Loucy (cell line): Measurements from ENCODE around the gene CREB1.

Experiments
- H2AFZ ChIP-seq: fragments of 200-600 bp; sonication (generic); 2 replicates; pipeline ENCODE4 v1.6.0; 2016; ENCODE audit warnings: antibody characterized with exemption, mild to moderate bottlenecking, low read length, moderate library complexity
- H3F3A ChIP-seq: fragments of 200-600 bp; 2 replicates; pipeline ENCODE4 v1.6.0; 2016; ENCODE audit warnings: antibody characterized with exemption, low read depth, mild to moderate bottlenecking
- H3K27me3 ChIP-seq: fragments of 200-600 bp; sonication (generic); 2 replicates; pipeline ENCODE4 v1.6.1; 2014; ENCODE audit warnings: low read length, mild to moderate bottlenecking; ENCODE audit not compliant: insufficient read depth, poor library complexity, severe bottlenecking
- H3K36me3 ChIP-seq: fragments of 200-600 bp; sonication (generic); 2 replicates; pipeline ENCODE4 v1.6.1; 2016; ENCODE audit warnings: low read length; ENCODE audit not compliant: insufficient read depth
- H3K4me1 ChIP-seq: fragments of 200-600 bp; sonication (generic); 2 replicates; pipeline ENCODE4 v1.5.1; 2014; ENCODE audit warnings: low read length, mild to moderate bottlenecking; ENCODE audit not compliant: insufficient read depth, poor library complexity, severe bottlenecking
- H3K4me2 ChIP-seq: fragments of 200-600 bp; sonication (generic); 2 replicates; pipeline ENCODE4 v1.6.0; 2014; ENCODE audit warnings: antibody characterized with exemption, low read length, low read depth, mild to moderate bottlenecking; ENCODE audit not compliant: poor library complexity, severe bottlenecking
- H3K4me3 ChIP-seq: fragments of 200-600 bp; sonication (generic); 2 replicates; pipeline ENCODE4 v1.5.1; 2014; ENCODE audit warnings: low read length, mild to moderate bottlenecking, mixed read lengths; ENCODE audit not compliant: poor library complexity, severe bottlenecking
- H3K79me2 ChIP-seq: fragments of 200-600 bp; sonication (generic); 2 replicates; pipeline ENCODE4 v1.6.1; 2014; ENCODE audit warnings: low read length; ENCODE audit not compliant: insufficient read depth
- H3K9ac ChIP-seq: fragments of 200-600 bp; sonication (generic); 2 replicates; pipeline ENCODE4 v1.6.0; 2014; ENCODE audit warnings: mild to moderate bottlenecking, low read depth, low read length, moderate library complexity; ENCODE audit not compliant: poor library complexity, severe bottlenecking
- H3K9me2 ChIP-seq: fragments of 200-600 bp; sonication (generic); replicated peaks from 2 replicates; pipeline ENCODE4 v1.6.1; 2016; ENCODE audit warnings: low read depth, low read length, mixed read lengths
- H3K9me3 ChIP-seq: fragments of 200-600 bp; sonication (generic); 2 replicates; pipeline ENCODE4 v1.6.1; 2014; ENCODE audit warnings: mild to moderate bottlenecking, antibody characterized with exemption, low read length, low read depth; ENCODE audit not compliant: insufficient read depth
- H4K20me1 ChIP-seq: fragments of 200-600 bp; sonication (generic); 2 replicates; pipeline ENCODE4 v1.6.0; 2014; ENCODE audit warnings: antibody characterized with exemption, low read length, mild to moderate bottlenecking; ENCODE audit not compliant: insufficient read depth, poor library complexity, severe bottlenecking
- EZH2phosphoT487 ChIP-seq: fragments of 200-600 bp; IDR thresholded peaks from 2 replicates; pipeline ENCODE4 v1.6.1; 2018; ENCODE audit warnings: antibody characterized with exemption, mild to moderate bottlenecking, moderate library complexity, borderline replicate concordance
- TF ChIP-seq, protein P1 (sequence below): fragments of 200-600 bp; sonication (generic); conservative IDR thresholded peaks from 2 replicates; pipeline ENCODE4 v1.5.1; 2014; ENCODE audit warnings: mild to moderate bottlenecking, antibody characterized with exemption, low read length

CREB1 gene

DNA sequence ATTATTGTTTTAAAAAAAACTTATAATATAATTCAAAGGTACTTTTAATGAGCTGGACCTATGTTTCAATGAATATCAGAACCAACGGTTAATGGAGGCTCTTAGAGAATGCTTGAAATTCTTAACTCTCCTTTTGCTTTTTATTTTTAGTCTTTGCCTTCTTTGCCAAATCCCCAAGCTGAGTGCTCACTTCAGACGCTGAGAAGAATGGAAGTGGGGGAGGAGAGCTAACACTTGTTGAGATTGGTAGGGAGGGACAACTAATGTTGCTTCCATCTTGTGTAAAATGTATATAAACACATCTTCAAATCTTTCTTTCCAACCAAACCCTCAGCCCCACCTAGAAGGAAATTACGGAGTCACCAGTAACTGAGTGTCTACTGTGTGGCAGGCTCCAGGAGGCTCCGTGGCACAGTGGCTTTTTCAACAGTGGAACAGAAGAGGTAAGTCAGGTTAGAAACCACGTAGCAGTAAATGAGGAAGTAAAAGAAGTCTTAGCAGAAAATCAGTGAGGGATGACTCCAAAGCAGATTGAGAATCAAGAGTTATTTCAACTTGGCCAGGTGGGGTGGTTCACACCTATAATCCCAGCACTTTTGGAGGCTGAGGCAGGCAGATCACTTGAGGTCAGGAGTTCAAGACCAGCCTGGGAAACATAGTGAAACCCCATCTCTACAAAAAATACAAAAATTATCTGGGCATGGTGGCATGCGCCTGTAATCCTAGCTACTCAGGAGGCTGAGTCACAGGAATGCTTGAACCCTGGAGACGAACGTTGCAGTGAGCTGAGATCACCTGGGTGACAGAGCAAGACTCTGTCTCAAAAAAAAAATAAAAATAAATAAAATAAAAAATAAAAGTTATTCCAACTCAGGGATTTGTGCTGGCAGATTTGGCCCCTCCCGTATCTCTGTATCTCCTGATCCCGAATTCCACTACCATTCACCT is 45.0 kb upstream of the CREB1 start:
- Histone ChIP-seq H3K9ac (no peak overlapping the region), H2AFZ (no peak overlapping the region), H4K20me1 (no peaks in the 10 kb centered on the region), H3K79me2 (no peaks in the 10 kb centered on the region), H3K9me2 (no peaks in the 10 kb centered on the region), H3F3A (no peaks in the 10 kb centered on the region), H3K4me2 (no peak overlapping the region), H3K27me3 (no peaks in the 10 kb centered on the region), H3K9me3 (no peaks in the 10 kb centered on the region), H3K36me3 (no peaks in the 10 kb centered on the region), H3K4me1 (peaks cover 10% of the 10 kb centered on the region), H3K4me3 (no peak overlapping the region)
- no peak for TF ChIP-seq EZH2phosphoT487
- TF ChIP-seq, protein P1, sequence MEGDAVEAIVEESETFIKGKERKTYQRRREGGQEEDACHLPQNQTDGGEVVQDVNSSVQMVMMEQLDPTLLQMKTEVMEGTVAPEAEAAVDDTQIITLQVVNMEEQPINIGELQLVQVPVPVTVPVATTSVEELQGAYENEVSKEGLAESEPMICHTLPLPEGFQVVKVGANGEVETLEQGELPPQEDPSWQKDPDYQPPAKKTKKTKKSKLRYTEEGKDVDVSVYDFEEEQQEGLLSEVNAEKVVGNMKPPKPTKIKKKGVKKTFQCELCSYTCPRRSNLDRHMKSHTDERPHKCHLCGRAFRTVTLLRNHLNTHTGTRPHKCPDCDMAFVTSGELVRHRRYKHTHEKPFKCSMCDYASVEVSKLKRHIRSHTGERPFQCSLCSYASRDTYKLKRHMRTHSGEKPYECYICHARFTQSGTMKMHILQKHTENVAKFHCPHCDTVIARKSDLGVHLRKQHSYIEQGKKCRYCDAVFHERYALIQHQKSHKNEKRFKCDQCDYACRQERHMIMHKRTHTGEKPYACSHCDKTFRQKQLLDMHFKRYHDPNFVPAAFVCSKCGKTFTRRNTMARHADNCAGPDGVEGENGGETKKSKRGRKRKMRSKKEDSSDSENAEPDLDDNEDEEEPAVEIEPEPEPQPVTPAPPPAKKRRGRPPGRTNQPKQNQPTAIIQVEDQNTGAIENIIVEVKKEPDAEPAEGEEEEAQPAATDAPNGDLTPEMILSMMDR: no peak

DNA sequence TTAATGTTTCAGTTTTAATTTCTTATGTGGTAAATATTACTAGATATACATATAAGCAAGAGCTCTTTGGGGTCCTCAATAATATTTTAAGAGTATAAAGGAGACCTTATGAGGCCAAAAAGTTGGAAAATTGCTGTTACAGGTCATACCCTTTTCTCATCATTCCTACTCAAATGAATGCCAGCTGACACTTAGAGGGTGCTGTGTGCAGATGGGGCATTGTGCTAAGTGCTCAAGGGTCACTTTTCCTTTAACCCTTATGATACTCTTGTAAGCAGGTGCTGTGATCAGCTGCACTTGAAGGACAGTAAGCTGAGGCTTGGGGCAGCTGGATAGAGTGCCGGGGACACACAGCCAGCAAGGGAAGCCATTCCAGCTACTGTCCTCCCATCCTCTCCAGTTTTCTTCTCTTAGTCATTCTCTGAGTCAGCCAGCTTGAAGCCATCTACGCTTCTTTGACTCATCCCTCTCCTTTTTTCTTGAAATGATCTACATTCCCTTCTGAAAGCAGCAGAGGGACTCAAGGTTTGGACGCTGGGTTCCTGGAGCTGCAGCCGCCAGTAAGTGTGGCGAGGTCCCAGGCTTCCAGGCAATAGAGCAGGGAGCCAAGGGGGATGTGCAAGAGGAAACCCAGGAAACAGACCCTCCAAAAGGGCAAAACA is 42.0 kb upstream of the CREB1 start:
- H3K9ac ChIP-seq: no peak overlapping the region
- no peaks in the 10 kb centered on the region for H3K4me1 ChIP-seq
- no peaks in the 10 kb centered on the region for H4K20me1 ChIP-seq
- H3K4me2 ChIP-seq: no peak overlapping the region
- TF ChIP-seq, protein P1: no peak
- TF ChIP-seq EZH2phosphoT487: no peak
- H3K4me3 ChIP-seq: no peak overlapping the region
- no peaks in the 10 kb centered on the region for H3K79me2 ChIP-seq
- no peaks in the 10 kb centered on the region for H3K27me3 ChIP-seq
- H3K36me3 ChIP-seq: no peaks in the 10 kb centered on the region
- H2AFZ ChIP-seq: no peak overlapping the region
- H3K9me3 ChIP-seq: no peaks in the 10 kb centered on the region
- H3F3A ChIP-seq: no peaks in the 10 kb centered on the region
- H3K9me2 ChIP-seq: no peaks in the 10 kb centered on the region

DNA sequence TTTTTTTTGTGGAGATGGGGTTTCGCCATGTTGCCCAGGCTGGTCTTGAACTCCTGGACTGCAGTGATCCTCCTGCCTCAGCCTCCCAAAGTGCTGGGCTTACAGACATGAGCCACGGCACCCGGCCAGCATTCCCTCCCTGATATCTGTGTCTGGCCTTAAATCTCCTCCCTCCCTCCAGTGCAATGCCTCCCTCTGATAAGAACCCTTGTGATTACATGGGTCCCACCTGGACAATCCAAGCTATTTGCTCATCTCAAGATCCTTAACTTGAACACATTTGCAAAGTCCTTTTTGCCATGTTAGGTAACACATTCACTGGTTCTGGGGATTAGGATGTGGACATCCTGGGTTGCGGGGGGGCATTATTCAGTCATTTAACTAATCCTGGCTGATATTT is 40.5 kb upstream of the CREB1 start:
- no peaks in the 10 kb centered on the region for H3K36me3 ChIP-seq
- H3K9me2 ChIP-seq: no peaks in the 10 kb centered on the region
- no peaks in the 10 kb centered on the region for H3F3A ChIP-seq
- H4K20me1 ChIP-seq: no peaks in the 10 kb centered on the region
- no peaks in the 10 kb centered on the region for H3K79me2 ChIP-seq
- H3K9ac ChIP-seq: no peak overlapping the region
- H2AFZ ChIP-seq: no peak overlapping the region
- no peaks in the 10 kb centered on the region for H3K9me3 ChIP-seq
- H3K4me2 ChIP-seq: no peak overlapping the region
- no peak overlapping the region for H3K4me3 ChIP-seq
- TF ChIP-seq, protein P1: no peak
- no peak for TF ChIP-seq EZH2phosphoT487
- H3K4me1 ChIP-seq: no peaks in the 10 kb centered on the region
- no peaks in the 10 kb centered on the region for H3K27me3 ChIP-seq
